KOPT-K1 (cell line): Measurements from ENCODE around the gene KYNU.

Experiments used
- H3K27ac ChIP-seq: fragments of 200-600 bp; sonication (generic); 2 replicates; pipeline ENCODE4 v1.5.1; 2016; ENCODE audit warnings: antibody characterized with exemption, mild to moderate bottlenecking, low read depth, low read length; ENCODE audit not compliant: poor library complexity, severe bottlenecking
- H3K36me3 ChIP-seq: fragments of 200-600 bp; sonication (generic); 2 replicates; pipeline ENCODE4 v1.5.1; 2017; ENCODE audit warnings: antibody characterized with exemption, mild to moderate bottlenecking, low read length, moderate library complexity; ENCODE audit not compliant: insufficient read depth
- H3K9me3 ChIP-seq: fragments of 200-600 bp; sonication (generic); 2 replicates; pipeline ENCODE4 v1.5.1; 2017; ENCODE audit warnings: antibody characterized with exemption, low read length, mild to moderate bottlenecking; ENCODE audit not compliant: insufficient read depth, poor library complexity, severe bottlenecking

The KYNU gene

GRCh38 chr2:142951190-142952007 lies 73.9 kb downstream of the KYNU start:
- Histone ChIP-seq H3K9me3 (no peaks in the 10 kb centered on the region), H3K27ac (no peak overlapping the region), H3K36me3 (no peaks in the 10 kb centered on the region)

GRCh38 chr2:142952018-142952417 lies 74.6 kb downstream of the KYNU start:
- Histone ChIP-seq H3K27ac (no peak overlapping the region), H3K36me3 (no peaks in the 10 kb centered on the region), H3K9me3 (no peaks in the 10 kb centered on the region)

GRCh38 chr2:142952793-142953494 lies 75.5 kb downstream of the KYNU start:
- no peaks in the 10 kb centered on the region for H3K9me3 ChIP-seq
- H3K36me3 ChIP-seq = no peaks in the 10 kb centered on the region
- H3K27ac ChIP-seq = no peak overlapping the region

GRCh38 chr2:142954493-142954892 lies 77.0 kb downstream of the KYNU start:
- no peak overlapping the region for H3K27ac ChIP-seq
- H3K36me3 ChIP-seq = no peaks in the 10 kb centered on the region
- no peaks in the 10 kb centered on the region for H3K9me3 ChIP-seq

GRCh38 chr2:142957144-142957543 lies 79.7 kb downstream of the KYNU start:
- Histone ChIP-seq H3K27ac (no peak overlapping the region), H3K9me3 (no peaks in the 10 kb centered on the region), H3K36me3 (no peaks in the 10 kb centered on the region)

- no peaks in the 10 kb centered on the region for H3K9me3 ChIP-seq
- H3K36me3 ChIP-seq = no peaks in the 10 kb centered on the region
- H3K27ac ChIP-seq = no peak overlapping the region
Observed at GRCh38 chr2:142961202-142961601, 83.7 kb downstream of the KYNU start.

GRCh38 chr2:142965443-142965842 lies 88.0 kb downstream of the KYNU start:
- Histone ChIP-seq H3K36me3 (no peaks in the 10 kb centered on the region), H3K27ac (no peak overlapping the region), H3K9me3 (no peaks in the 10 kb centered on the region)

- H3K27ac ChIP-seq = no peak overlapping the region
- H3K36me3 ChIP-seq = no peaks in the 10 kb centered on the region
- no peaks in the 10 kb centered on the region for H3K9me3 ChIP-seq
Observed at GRCh38 chr2:142966284-142966683, 88.8 kb downstream of the KYNU start.

GRCh38 chr2:142967060-142967459 lies 89.6 kb downstream of the KYNU start:
- Histone ChIP-seq H3K27ac (no peak overlapping the region), H3K36me3 (no peaks in the 10 kb centered on the region), H3K9me3 (no peaks in the 10 kb centered on the region)

GRCh38 chr2:142973160-142973821 lies 95.8 kb downstream of the KYNU start:
- H3K9me3 ChIP-seq = no peaks in the 10 kb centered on the region
- H3K36me3 ChIP-seq = no peaks in the 10 kb centered on the region
- H3K27ac ChIP-seq = no peak overlapping the region

- no peaks in the 10 kb centered on the region for H3K9me3 ChIP-seq
- H3K27ac ChIP-seq = no peak overlapping the region
- H3K36me3 ChIP-seq = no peaks in the 10 kb centered on the region
Observed at GRCh38 chr2:142973822-142974207, 96.4 kb downstream of the KYNU start.

GRCh38 chr2:142974288-142975024 lies 97.0 kb downstream of the KYNU start:
- no peaks in the 10 kb centered on the region for H3K9me3 ChIP-seq
- no peaks in the 10 kb centered on the region for H3K36me3 ChIP-seq
- no peak overlapping the region for H3K27ac ChIP-seq

- no peak overlapping the region for H3K27ac ChIP-seq
- no peaks in the 10 kb centered on the region for H3K9me3 ChIP-seq
- no peaks in the 10 kb centered on the region for H3K36me3 ChIP-seq
Observed at GRCh38 chr2:142975239-142975638, 97.8 kb downstream of the KYNU start.

- Histone ChIP-seq H3K36me3 (no peaks in the 10 kb centered on the region), H3K27ac (no peak overlapping the region), H3K9me3 (no peaks in the 10 kb centered on the region)
Observed at GRCh38 chr2:142980246-142981068, 103.0 kb downstream of the KYNU start.
